HEK293 (cell line): ENCODE results near the gene SCRN2.

Source experiments
- CTCF ChIA-PET: fragments of 350-600 bp; formaldehyde crosslinking; extraction: SDS; loops from one replicate; lab custom pipeline; 2021; ENCODE audit warnings: antibody characterized with exemption; lab: Yijun Ruan, JAX
- POLR2A ChIA-PET: fragments of 300-600 bp; formaldehyde crosslinking; extraction: SDS; loops from one replicate; lab custom pipeline; 2020; ENCODE audit warnings: antibody characterized with exemption, inconsistent platforms; lab: Yijun Ruan, JAX
- H3K27ac ChIP-seq: fragments of 200-500 bp; sonication (Bioruptor generic); 2 replicates; pipeline ENCODE4 v1.5.1; 2014; ENCODE audit warnings: low read depth, low read length, control low read depth, inconsistent platforms; ENCODE audit errors: extremely low read depth
- H3K36me3 ChIP-seq, 2 experiments: fragments of 200-500 bp in 1 of 2; sonication (Bioruptor generic) in 1 of 2; 1 replicate in 1 of 2; 2 replicates in 1 of 2; pipeline ENCODE4 v1.5.1; 2014 to 2017; ENCODE audit warnings: inconsistent platforms in 2 of 2, low read length in 2 of 2; ENCODE audit not compliant: control insufficient read depth in 2 of 2, insufficient read depth in 1 of 2
- H3K4me1 ChIP-seq: fragments of 200-500 bp; sonication (Bioruptor generic); 2 replicates; pipeline ENCODE4 v1.5.1; 2014; ENCODE audit warnings: mild to moderate bottlenecking, low read length, inconsistent platforms; ENCODE audit not compliant: control insufficient read depth, insufficient read depth
- H3K4me3 ChIP-seq: 2 replicates; pipeline ENCODE4 v1.5.1; 2011; ENCODE audit warnings: low read depth, mild to moderate bottlenecking, control low read depth, low read length, moderate library complexity
- H3K9me3 ChIP-seq: fragments of 200-500 bp; sonication (Bioruptor generic); 2 replicates; pipeline ENCODE4 v1.5.1; 2014; ENCODE audit warnings: low read depth, low read length, inconsistent platforms; ENCODE audit not compliant: control insufficient read depth, insufficient read depth
- GFI1B ChIP-seq: fragments of 450-650 bp; formaldehyde crosslinking; IDR thresholded peaks from 2 replicates; pipeline ENCODE4 v1.5.1; 2016; ENCODE audit warnings: missing biosample characterization, missing genetic modification characterization
- GLIS1 ChIP-seq: fragments of 450-650 bp; formaldehyde crosslinking; IDR thresholded peaks from 2 replicates; pipeline ENCODE4 v1.5.1; 2016; ENCODE audit warnings: missing biosample characterization, missing genetic modification characterization
- HIC1 ChIP-seq: fragments of 450-650 bp; formaldehyde crosslinking; IDR thresholded peaks from 2 replicates; pipeline ENCODE4 v1.5.1; 2016; ENCODE audit warnings: missing biosample characterization, missing genetic modification characterization
- HOXD13 ChIP-seq: sonication (generic); formaldehyde crosslinking; IDR thresholded peaks from 2 replicates; pipeline ENCODE4 v1.8.0; 2022; ENCODE audit warnings: missing genetic modification reagents, borderline replicate concordance
- OSR2 ChIP-seq: fragments of 450-650 bp; formaldehyde crosslinking; IDR thresholded peaks from 2 replicates; pipeline ENCODE4 v1.5.1; 2016; ENCODE audit warnings: missing biosample characterization, missing genetic modification characterization
- OVOL3 ChIP-seq: fragments of 450-650 bp; formaldehyde crosslinking; IDR thresholded peaks from 2 replicates; pipeline ENCODE4 v1.5.1; 2016; ENCODE audit warnings: missing biosample characterization, missing genetic modification characterization
- PRDM2 ChIP-seq: fragments of 450-650 bp; formaldehyde crosslinking; IDR thresholded peaks from 2 replicates; pipeline ENCODE4 v1.5.1; 2016; ENCODE audit warnings: missing biosample characterization, missing genetic modification characterization, borderline replicate concordance
- RBAK ChIP-seq: fragments of 450-650 bp; formaldehyde crosslinking; IDR thresholded peaks from 2 replicates; pipeline ENCODE4 v1.5.1; 2016; ENCODE audit warnings: missing biosample characterization, missing genetic modification characterization
- ZBTB20 ChIP-seq: fragments of 450-650 bp; formaldehyde crosslinking; IDR thresholded peaks from 2 replicates; pipeline ENCODE4 v1.5.1; 2016; ENCODE audit warnings: missing biosample characterization, missing genetic modification characterization
- ZBTB26 ChIP-seq: fragments of 450-650 bp; formaldehyde crosslinking; optimal IDR thresholded peaks from 2 replicates; pipeline ENCODE3; 2016; ENCODE audit warnings: missing biosample characterization, mild to moderate bottlenecking, missing genetic modification characterization
- ZNF148 ChIP-seq: fragments of 450-650 bp; formaldehyde crosslinking; IDR thresholded peaks from 2 replicates; pipeline ENCODE4 v1.5.0; 2017; ENCODE audit warnings: missing biosample characterization, missing genetic modification characterization, borderline replicate concordance
- ZNF341 ChIP-seq: fragments of 450-650 bp; formaldehyde crosslinking; IDR thresholded peaks from 2 replicates; pipeline ENCODE4; 2016; ENCODE audit warnings: low read depth, missing biosample characterization, missing genetic modification characterization
- ZNF473 ChIP-seq: fragments of 450-650 bp; formaldehyde crosslinking; IDR thresholded peaks from 2 replicates; pipeline ENCODE4 v1.5.1; 2017; ENCODE audit warnings: missing biosample characterization, missing genetic modification characterization
- ZNF518A ChIP-seq: fragments of 450-650 bp; formaldehyde crosslinking; conservative IDR thresholded peaks from 2 replicates; pipeline ENCODE4 v1.5.1; 2016; ENCODE audit warnings: low read depth, missing biosample characterization, missing genetic modification characterization
- ZNF548 ChIP-seq: fragments of 450-650 bp; formaldehyde crosslinking; IDR thresholded peaks from 2 replicates; pipeline ENCODE4 v1.5.1; 2016; ENCODE audit warnings: missing biosample characterization, missing genetic modification characterization
- ZNF596 ChIP-seq: fragments of 450-650 bp; IDR thresholded peaks from 2 replicates; pipeline ENCODE4 v1.5.0; 2018; ENCODE audit warnings: missing biosample characterization, mild to moderate bottlenecking, missing genetic modification characterization, moderate library complexity
- ZNF664 ChIP-seq: fragments of 450-650 bp; formaldehyde crosslinking; IDR thresholded peaks from 2 replicates; pipeline ENCODE4 v1.5.1; 2016; ENCODE audit warnings: missing biosample characterization, missing genetic modification characterization
- ZNF785 ChIP-seq: fragments of 450-650 bp; formaldehyde crosslinking; IDR thresholded peaks from 2 replicates; pipeline ENCODE4 v1.5.1; 2016; ENCODE audit warnings: missing biosample characterization, missing genetic modification characterization
- ZNF792 ChIP-seq: fragments of 450-650 bp; formaldehyde crosslinking; IDR thresholded peaks from 2 replicates; pipeline ENCODE4 v1.5.1; 2016; ENCODE audit warnings: missing biosample characterization, missing genetic modification characterization

The SCRN2 gene

GRCh38 chr17:47872019-47872650, 31.1 kb upstream of the SCRN2 start (continued):
- TF ChIP-seq PRDM2, result no peak
- TF ChIP-seq HIC1 (tag by site-specific recombination), result no peak
- no peak for TF ChIP-seq HOXD13 (CRISPR knock-in tag)
- no peak for TF ChIP-seq GFI1B (tag by site-specific recombination)
- no peak for TF ChIP-seq OSR2 (tag by site-specific recombination)
- no peak for TF ChIP-seq ZNF664 (tag by site-specific recombination)
- TF ChIP-seq ZBTB20, result no peak
- no peak for TF ChIP-seq ZNF596 (tag by site-specific recombination)
- TF ChIP-seq GLIS1, result no peak
- TF ChIP-seq ZNF792 (tag by site-specific recombination), result no peak
- TF ChIP-seq ZNF473 (tag by site-specific recombination), result no peak
- no peak for TF ChIP-seq ZNF785 (tag by site-specific recombination)

- no peaks in the 10 kb centered on the region for H3K9me3 ChIP-seq
- H3K4me1 ChIP-seq, result no peaks in the 10 kb centered on the region
- no peak overlapping the region for H3K27ac ChIP-seq
- TF ChIP-seq ZBTB26 (no peak), ZNF518A (tag by site-specific recombination) (no peak), RBAK (tag by site-specific recombination) (no peak), OVOL3 (tag by site-specific recombination) (no peak), ZNF548 (tag by site-specific recombination) (no peak), ZNF792 (tag by site-specific recombination) (peak; percentile 52; the same call in 1 of the 2 replicates), HOXD13 (CRISPR knock-in tag) (no peak), ZNF148 (no peak), ZNF341 (tag by site-specific recombination) (no peak)
- H3K4me3 ChIP-seq, result no peak overlapping the region
- POLR2A ChIA-PET, result no interaction called here
- CTCF ChIA-PET, result interaction anchor here (0.6 to 3.6 kb wide), 7 partner anchors 8 to 141 kb away, joined by 3 to 28 read pairs (median 4); partner anchors contain the start of gene SCRN2
- H3K36me3 ChIP-seq, result no peaks in the 10 kb centered on the region
Measured at GRCh38 chr17:47871048-47871447, 30.0 kb upstream of the SCRN2 start.
